GM12891 (cell line): ENCODE data around the gene VAMP8.

ENCODE experiments used
- POLR2A ChIP-seq: IDR thresholded peaks from 2 replicates; pipeline ENCODE4 v1.6.1; 2011; ENCODE audit warnings: low read depth, low read length, control low read depth
- POLR2AphosphoS5 ChIP-seq: IDR thresholded peaks from 2 replicates; pipeline ENCODE4 v1.6.1; 2011; ENCODE audit warnings: low read depth, low read length, control low read depth

- no peak for TF ChIP-seq POLR2AphosphoS5
- no peak for TF ChIP-seq POLR2A
These were observed 14.2 kb downstream of the VAMP8 start for GRCh38 chr2:85591563-85591962.
